Epithelial cell of esophagus (primary cell): ENCODE measurements around the gene NOVA1.

ENCODE experiments used
- DNase-seq: peaks from one replicate; pipeline ENCODE4 v3.0.0; 2010; ENCODE audit warnings: low read depth
- H3K4me3 ChIP-seq: 2 replicates; pipeline ENCODE4 v1.5.1; 2011; ENCODE audit warnings: mild to moderate bottlenecking, low read length, control low read depth
- TF ChIP-seq, protein P1 (sequence below): IDR thresholded peaks from 2 replicates; pipeline ENCODE4 v1.5.1; 2011; ENCODE audit warnings: low read depth, mild to moderate bottlenecking, low read length, control low read depth, inconsistent platforms; ENCODE audit not compliant: insufficient read depth; ENCODE audit errors: missing control alignments

The NOVA1 gene

DNA sequence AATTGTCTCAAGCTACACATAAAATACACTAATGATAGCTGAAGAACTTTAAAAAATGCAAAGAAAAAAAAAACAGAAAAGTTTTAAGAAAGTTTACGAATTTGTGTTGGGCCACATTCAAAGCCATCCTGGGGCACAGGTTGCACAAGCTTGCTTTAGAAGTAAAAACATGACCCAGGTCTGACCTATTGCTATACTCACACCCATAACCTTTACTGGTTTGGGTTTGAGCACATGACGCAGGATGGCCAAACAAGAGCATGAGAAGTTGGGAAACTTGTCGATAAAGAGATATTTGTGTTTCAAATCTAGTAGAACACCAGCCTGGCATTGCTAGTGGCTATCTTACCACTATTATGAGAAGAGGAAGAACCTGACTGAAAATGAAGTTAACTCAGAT lies 143.7 kb downstream of the NOVA1 start:
- DNase-seq: no peak
- no peak overlapping the region for H3K4me3 ChIP-seq
- TF ChIP-seq, protein P1, sequence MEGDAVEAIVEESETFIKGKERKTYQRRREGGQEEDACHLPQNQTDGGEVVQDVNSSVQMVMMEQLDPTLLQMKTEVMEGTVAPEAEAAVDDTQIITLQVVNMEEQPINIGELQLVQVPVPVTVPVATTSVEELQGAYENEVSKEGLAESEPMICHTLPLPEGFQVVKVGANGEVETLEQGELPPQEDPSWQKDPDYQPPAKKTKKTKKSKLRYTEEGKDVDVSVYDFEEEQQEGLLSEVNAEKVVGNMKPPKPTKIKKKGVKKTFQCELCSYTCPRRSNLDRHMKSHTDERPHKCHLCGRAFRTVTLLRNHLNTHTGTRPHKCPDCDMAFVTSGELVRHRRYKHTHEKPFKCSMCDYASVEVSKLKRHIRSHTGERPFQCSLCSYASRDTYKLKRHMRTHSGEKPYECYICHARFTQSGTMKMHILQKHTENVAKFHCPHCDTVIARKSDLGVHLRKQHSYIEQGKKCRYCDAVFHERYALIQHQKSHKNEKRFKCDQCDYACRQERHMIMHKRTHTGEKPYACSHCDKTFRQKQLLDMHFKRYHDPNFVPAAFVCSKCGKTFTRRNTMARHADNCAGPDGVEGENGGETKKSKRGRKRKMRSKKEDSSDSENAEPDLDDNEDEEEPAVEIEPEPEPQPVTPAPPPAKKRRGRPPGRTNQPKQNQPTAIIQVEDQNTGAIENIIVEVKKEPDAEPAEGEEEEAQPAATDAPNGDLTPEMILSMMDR: no peak

DNA sequence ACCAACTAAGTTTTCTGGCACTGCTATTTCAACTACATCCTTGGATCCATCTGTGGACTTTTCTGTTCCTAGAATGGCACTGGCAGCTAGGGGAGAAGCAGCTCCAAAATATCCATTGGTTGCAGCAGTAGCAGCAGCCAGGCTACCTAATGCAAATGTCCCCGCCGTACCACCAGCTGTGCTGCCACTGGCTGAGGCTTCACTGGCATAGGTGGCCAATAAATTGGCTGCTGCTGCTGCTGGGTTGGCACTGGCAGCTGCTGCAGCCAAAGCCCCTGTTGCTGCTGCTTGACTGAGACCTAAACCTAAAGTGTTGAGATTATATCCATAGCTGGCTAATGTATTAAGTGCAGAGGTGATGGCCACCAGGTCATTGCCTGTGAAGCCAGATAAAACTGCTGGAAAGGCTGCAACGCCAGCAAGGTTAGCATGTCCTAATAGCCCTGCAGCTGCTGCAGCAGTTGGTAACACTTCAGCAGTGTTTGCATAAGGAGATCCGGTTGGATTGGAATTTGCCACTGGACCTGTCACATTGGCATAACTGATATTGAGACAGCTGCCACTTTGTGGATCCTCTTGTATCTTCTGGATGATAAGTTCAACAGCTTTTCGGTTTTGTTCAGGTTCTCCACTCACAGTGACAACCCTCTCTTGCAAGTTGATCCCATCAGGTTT lies 149.5 kb downstream of the NOVA1 start:
- DNase-seq: no peak
- H3K4me3 ChIP-seq: no peak overlapping the region
- TF ChIP-seq, protein P1: no peak

DNA sequence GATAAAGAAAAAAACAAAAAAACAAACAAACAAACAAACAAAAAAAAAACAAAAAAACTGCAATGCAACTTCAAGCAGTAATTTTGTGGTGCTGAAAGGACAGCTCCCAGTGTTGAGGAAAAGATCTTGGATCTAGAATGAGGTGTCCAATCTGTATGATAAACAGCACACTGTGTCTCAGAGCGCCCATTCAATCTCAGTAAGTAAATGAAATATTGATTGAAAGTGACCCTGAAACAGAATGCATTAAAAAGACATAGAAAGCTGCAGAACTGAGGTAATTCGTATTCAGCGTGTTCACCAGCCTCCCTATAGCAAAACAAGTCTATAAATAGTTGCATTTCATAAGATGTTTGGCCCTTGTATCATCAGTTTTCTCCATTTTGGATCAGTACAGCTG lies 153.0 kb downstream of the NOVA1 start:
- TF ChIP-seq, protein P1: no peak
- peak; percentile 53 for DNase-seq
- no peak overlapping the region for H3K4me3 ChIP-seq

DNA sequence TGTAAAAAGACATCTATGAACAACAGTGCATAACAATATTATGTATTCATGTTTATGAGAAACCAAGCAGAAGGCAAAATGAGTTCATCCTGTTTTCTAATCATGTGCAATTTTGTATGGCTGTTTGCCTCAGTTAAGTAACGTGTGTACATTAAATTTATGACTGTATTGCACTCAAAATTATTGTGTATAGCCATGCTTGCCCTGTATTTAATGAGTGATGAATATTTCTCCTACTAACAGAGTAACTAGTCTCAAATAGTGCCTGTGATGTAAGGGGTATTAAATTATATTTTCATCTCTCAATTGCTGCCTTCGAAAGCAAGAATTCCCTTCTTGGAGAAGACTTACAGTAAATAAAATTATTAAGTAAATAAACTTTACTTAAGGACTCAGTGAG lies 154.2 kb downstream of the NOVA1 start:
- no peak overlapping the region for H3K4me3 ChIP-seq
- TF ChIP-seq, protein P1: no peak
- DNase-seq: no peak

DNA sequence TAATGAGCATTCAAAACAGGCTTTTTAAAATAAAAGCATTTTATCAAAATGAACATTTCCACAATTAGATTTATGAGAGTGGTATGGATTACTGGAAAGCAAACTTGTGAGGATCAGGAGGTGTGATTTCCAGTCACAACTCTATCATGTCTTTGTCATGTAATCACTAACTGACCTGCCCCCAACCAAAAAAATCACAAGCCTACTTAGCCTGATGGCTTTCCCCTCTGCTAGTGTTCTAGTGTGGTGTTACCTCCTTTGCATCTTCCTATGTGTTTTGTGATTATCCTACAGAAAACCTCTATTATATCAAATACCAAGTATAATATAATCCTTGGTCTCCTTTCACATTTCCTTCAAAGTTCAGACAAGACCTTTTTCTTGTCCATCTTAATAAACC lies 168.6 kb downstream of the NOVA1 start:
- no peak overlapping the region for H3K4me3 ChIP-seq
- TF ChIP-seq, protein P1: no peak
- no peak for DNase-seq

DNA sequence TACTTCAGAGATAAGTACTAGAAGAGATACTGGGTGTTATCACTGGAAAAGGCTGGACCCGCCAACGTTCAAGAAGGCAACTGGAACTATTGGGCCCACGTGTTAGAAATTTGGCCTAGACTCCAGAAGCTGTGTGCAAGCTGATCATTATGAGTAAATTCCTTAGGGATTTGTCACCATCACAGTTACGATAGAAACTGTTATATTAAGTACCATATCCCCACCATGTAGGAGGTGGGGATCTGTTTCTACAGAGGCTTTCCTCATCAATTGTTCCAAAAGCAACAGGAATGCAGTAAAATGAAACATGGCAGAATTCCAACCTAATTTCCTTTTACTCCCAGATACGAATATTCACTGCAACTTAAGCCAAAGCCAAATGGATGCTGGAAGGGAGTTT lies 170.7 kb downstream of the NOVA1 start:
- no peak for DNase-seq
- no peak overlapping the region for H3K4me3 ChIP-seq
- TF ChIP-seq, protein P1: no peak

DNA sequence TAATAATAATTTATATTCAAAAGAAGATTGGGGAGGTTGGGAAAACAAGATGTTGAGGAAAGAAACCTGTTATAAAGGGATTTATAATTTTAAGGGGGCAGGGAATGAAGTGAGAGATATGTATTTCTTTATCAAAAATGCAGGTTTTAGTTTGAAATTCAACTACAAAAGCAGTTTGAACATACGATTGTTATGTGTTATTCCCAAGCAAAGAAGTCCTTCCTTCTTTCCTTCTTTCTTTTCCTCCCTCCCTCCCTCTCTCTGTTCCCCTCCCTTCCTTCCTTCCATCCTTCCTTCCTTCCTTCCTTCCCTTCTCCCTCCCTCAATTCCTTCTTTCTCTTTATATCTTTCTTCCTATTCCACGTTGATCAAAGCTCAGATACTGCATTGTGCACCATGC lies 173.3 kb downstream of the NOVA1 start:
- no peak for DNase-seq
- TF ChIP-seq, protein P1: no peak
- no peak overlapping the region for H3K4me3 ChIP-seq
